ENCODE measurements around the gene STAB2.

GRCh38 chr12:103736572-103736971 is 149.5 kb downstream of the STAB2 start:
- TF ChIP-seq, protein P1, sequence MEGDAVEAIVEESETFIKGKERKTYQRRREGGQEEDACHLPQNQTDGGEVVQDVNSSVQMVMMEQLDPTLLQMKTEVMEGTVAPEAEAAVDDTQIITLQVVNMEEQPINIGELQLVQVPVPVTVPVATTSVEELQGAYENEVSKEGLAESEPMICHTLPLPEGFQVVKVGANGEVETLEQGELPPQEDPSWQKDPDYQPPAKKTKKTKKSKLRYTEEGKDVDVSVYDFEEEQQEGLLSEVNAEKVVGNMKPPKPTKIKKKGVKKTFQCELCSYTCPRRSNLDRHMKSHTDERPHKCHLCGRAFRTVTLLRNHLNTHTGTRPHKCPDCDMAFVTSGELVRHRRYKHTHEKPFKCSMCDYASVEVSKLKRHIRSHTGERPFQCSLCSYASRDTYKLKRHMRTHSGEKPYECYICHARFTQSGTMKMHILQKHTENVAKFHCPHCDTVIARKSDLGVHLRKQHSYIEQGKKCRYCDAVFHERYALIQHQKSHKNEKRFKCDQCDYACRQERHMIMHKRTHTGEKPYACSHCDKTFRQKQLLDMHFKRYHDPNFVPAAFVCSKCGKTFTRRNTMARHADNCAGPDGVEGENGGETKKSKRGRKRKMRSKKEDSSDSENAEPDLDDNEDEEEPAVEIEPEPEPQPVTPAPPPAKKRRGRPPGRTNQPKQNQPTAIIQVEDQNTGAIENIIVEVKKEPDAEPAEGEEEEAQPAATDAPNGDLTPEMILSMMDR (IDR thresholded peaks at IDR 0.05) = no peak
- no peak for TF ChIP-seq POLR2A (IDR thresholded peaks at IDR 0.05)
